H9 (cell line): ENCODE measurements around the gene UPF2. TPM values are rescaled to one million over a fixed set of nuclear protein-coding genes. Genes with fewer than 3 reads are reported as not detected.

Experiments used
- DNase-seq: peaks from one replicate; pipeline ENCODE4 v3.0.0-alpha.2; 2017
- H2AFZ ChIP-seq: one replicate; pipeline ENCODE4 v1.6.1; 2013; ENCODE audit warnings: mild to moderate bottlenecking, low read length, control low read depth, moderate library complexity
- H2AK5ac ChIP-seq: 2 replicates; pipeline ENCODE4 v1.6.1; 2013; ENCODE audit warnings: low read length, control low read depth, mixed read lengths; ENCODE audit not compliant: insufficient read length
- H2BK120ac ChIP-seq: one replicate; pipeline ENCODE4 v1.6.1; 2013; ENCODE audit warnings: low read depth, mild to moderate bottlenecking, low read length, control low read depth, inconsistent platforms; ENCODE audit not compliant: poor library complexity, severe bottlenecking
- H2BK12ac ChIP-seq: 2 replicates; pipeline ENCODE4 v1.6.1; 2013; ENCODE audit warnings: low read length, control low read depth, mixed read lengths, low read depth; ENCODE audit not compliant: insufficient read length
- H2BK15ac ChIP-seq: 2 replicates; pipeline ENCODE4 v1.6.1; 2013; ENCODE audit warnings: low read depth, low read length, control low read depth
- H2BK20ac ChIP-seq: one replicate; pipeline ENCODE4 v1.6.1; 2013; ENCODE audit warnings: low read depth, mild to moderate bottlenecking, low read length, control low read depth, inconsistent platforms; ENCODE audit not compliant: poor library complexity, severe bottlenecking
- H2BK5ac ChIP-seq: 2 replicates; pipeline ENCODE4 v1.6.1; 2013; ENCODE audit warnings: low read length, control low read depth, mixed read lengths; ENCODE audit not compliant: insufficient read length
- H3K14ac ChIP-seq: 2 replicates; pipeline ENCODE4 v1.6.1; 2013; ENCODE audit warnings: low read length, control low read depth; ENCODE audit not compliant: insufficient read depth
- H3K18ac ChIP-seq: 2 replicates; pipeline ENCODE4 v1.6.1; 2013; ENCODE audit warnings: low read depth, mild to moderate bottlenecking, mixed read lengths, low read length, control low read depth; ENCODE audit not compliant: insufficient read length
- H3K23ac ChIP-seq: 2 replicates; pipeline ENCODE4 v1.6.1; 2013; ENCODE audit warnings: low read length, control low read depth, mixed read lengths, low read depth; ENCODE audit not compliant: insufficient read length
- H3K23me2 ChIP-seq: 2 replicates; pipeline ENCODE4 v1.6.1; 2013; ENCODE audit warnings: low read depth, mild to moderate bottlenecking, mixed read lengths, low read length, control low read depth; ENCODE audit not compliant: insufficient read length, poor library complexity, severe bottlenecking
- H3K27ac ChIP-seq: 2 replicates; pipeline ENCODE4 v1.5.1; 2013; ENCODE audit warnings: low read length, control low read depth, mixed read lengths, low read depth; ENCODE audit not compliant: insufficient read length
- H3K27me3 ChIP-seq: 2 replicates; pipeline ENCODE4 v1.6.1; 2013; ENCODE audit warnings: low read length, control low read depth, inconsistent platforms; ENCODE audit not compliant: insufficient read depth
- H3K4ac ChIP-seq: 2 replicates; pipeline ENCODE4 v1.6.1; 2013; ENCODE audit warnings: low read depth, mild to moderate bottlenecking, control low read depth, inconsistent platforms, low read length, moderate library complexity
- H3K4me1 ChIP-seq: 2 replicates; pipeline ENCODE4 v1.6.1; 2013; ENCODE audit warnings: low read length, control low read depth, inconsistent platforms; ENCODE audit not compliant: insufficient read depth
- H3K4me2 ChIP-seq: 2 replicates; pipeline ENCODE4 v1.6.1; 2013; ENCODE audit warnings: low read length, control low read depth, mixed read lengths; ENCODE audit not compliant: insufficient read length, insufficient read depth
- H3K56ac ChIP-seq: 2 replicates; pipeline ENCODE4 v1.6.1; 2013; ENCODE audit warnings: low read depth, mild to moderate bottlenecking, mixed read lengths, low read length, control low read depth; ENCODE audit not compliant: insufficient read length
- H3K79me1 ChIP-seq: 2 replicates; pipeline ENCODE4 v1.6.1; 2013; ENCODE audit warnings: low read depth, mild to moderate bottlenecking, moderate library complexity, low read length, control low read depth, inconsistent platforms; ENCODE audit not compliant: insufficient read depth, poor library complexity, severe bottlenecking
- H3K79me2 ChIP-seq: 2 replicates; pipeline ENCODE4 v1.6.1; 2013; ENCODE audit warnings: low read length, control low read depth, inconsistent platforms; ENCODE audit not compliant: insufficient read depth
- H3K9ac ChIP-seq: 2 replicates; pipeline ENCODE4 v1.6.1; 2013; ENCODE audit warnings: low read length, control low read depth, mixed read lengths; ENCODE audit not compliant: insufficient read length; ENCODE audit errors: extremely low read depth
- H3K9me3 ChIP-seq: one replicate; pipeline ENCODE4 v1.6.1; 2013; ENCODE audit warnings: low read depth, low read length, inconsistent platforms; ENCODE audit not compliant: control insufficient read depth
- H3T11ph ChIP-seq: one replicate; pipeline ENCODE4 v1.6.1; 2013; ENCODE audit warnings: mild to moderate bottlenecking, low read length, control low read depth, inconsistent platforms
- H4K20me1 ChIP-seq: one replicate; pipeline ENCODE4 v1.6.1; 2013; ENCODE audit not compliant: control insufficient read depth, insufficient read length, insufficient read depth
- H4K5ac ChIP-seq: 2 replicates; pipeline ENCODE4 v1.6.1; 2013; ENCODE audit warnings: low read depth, mild to moderate bottlenecking, mixed read lengths, low read length, control low read depth; ENCODE audit not compliant: insufficient read length
- H4K8ac ChIP-seq: replicated peaks from 2 replicates; pipeline ENCODE4 v1.6.1; 2013; ENCODE audit warnings: low read length, control low read depth, mixed read lengths, low read depth; ENCODE audit not compliant: insufficient read length
- H4K91ac ChIP-seq: 2 replicates; pipeline ENCODE4 v1.6.1; 2013; ENCODE audit warnings: low read depth, mild to moderate bottlenecking, moderate library complexity, mixed read lengths, low read length, control low read depth; ENCODE audit not compliant: insufficient read length
- H3K27ac Mint-ChIP-seq, 3 experiments: 2 replicates in 2 of 3; 3 replicates in 1 of 3; pipeline ENCODE4 v1.8.0; 2020 to 2021; ENCODE audit warnings: mixed read lengths in 3 of 3, mild to moderate bottlenecking in 1 of 3, moderate library complexity in 1 of 3
- H3K27me3 Mint-ChIP-seq: 2 replicates; pipeline ENCODE4 v1.8.0; 2021; ENCODE audit warnings: low read depth, mild to moderate bottlenecking, moderate library complexity, mixed read lengths
- H3K36me3 Mint-ChIP-seq, 3 experiments: 2 replicates in 2 of 3; 3 replicates in 1 of 3; pipeline ENCODE4 v1.8.0; 2020 to 2021; ENCODE audit warnings: low read depth in 3 of 3, mixed read lengths in 3 of 3; ENCODE audit not compliant: insufficient read depth in 1 of 3
- H3K4me1 Mint-ChIP-seq, 2 experiments: 2 replicates each; pipeline ENCODE4 v1.8.0; 2020; ENCODE audit warnings: mixed read lengths in 2 of 2
- H3K4me3 Mint-ChIP-seq, 2 experiments: 2 replicates in 1 of 2; 3 replicates in 1 of 2; pipeline ENCODE4 v1.8.0; 2020 to 2021; ENCODE audit warnings: mild to moderate bottlenecking in 2 of 2, mixed read lengths in 2 of 2, moderate library complexity in 1 of 2
- H3K9me3 Mint-ChIP-seq, 2 experiments: 2 replicates in 1 of 2; 3 replicates in 1 of 2; pipeline ENCODE4 v1.8.0; 2020; ENCODE audit warnings: mild to moderate bottlenecking in 2 of 2, mixed read lengths in 2 of 2, moderate library complexity in 1 of 2
- WGBS: extraction: QIAGEN DNeasy Blood & Tissue Kit; methylation state at CpG from one replicate; pipeline ENCODE4 v1.1.7; 2013; ENCODE audit warnings: missing lambda C conversion rate, low lambda C conversion rate, mixed read lengths; ENCODE audit not compliant: insufficient read length; ENCODE audit errors: extremely low coverage; 5-methylcytosine and 5-hydroxymethylcytosine counted together
- total RNA-seq: library from RNA; stranded (reverse); gene quantifications from 2 replicates; pipeline ENCODE4 v1.2.1, GENCODE V29; 2021
- TF ChIP-seq, protein P1 (sequence below): fragments of 200-600 bp; sonication (generic); conservative IDR thresholded peaks from 3 replicates; pipeline ENCODE4 v1.8.0; 2021; ENCODE audit warnings: antibody characterized with exemption, mild to moderate bottlenecking

The UPF2 gene
- total RNA-seq, 1 experiment from 2014 or later: 34.1 TPM

DNA sequence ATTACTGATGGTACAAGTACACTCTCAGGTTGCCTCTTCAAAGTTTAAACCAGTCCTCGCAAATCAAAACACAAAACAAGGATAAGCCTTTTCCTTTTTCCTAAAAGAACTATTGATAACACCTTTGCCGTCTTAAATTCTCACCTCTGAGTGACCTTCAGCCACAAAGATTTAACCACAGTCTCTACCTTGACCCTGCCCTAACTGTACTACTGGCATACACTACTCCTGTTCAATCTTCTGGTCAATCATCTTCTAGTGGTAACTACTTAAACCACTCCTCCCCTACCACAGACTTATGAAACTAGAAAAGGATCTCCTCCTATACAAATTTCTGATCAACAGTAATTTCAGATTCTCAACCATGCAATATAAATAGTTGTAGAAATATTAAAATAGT lies 15.1 kb downstream of the UPF2 start:
- H2AK5ac ChIP-seq: no peak overlapping the region
- no peak overlapping the region for H3K14ac ChIP-seq
- no peaks in the 10 kb centered on the region for H3K79me1 ChIP-seq
- no peak overlapping the region for H3K56ac ChIP-seq
- no peak overlapping the region for H4K91ac ChIP-seq
- H2AFZ ChIP-seq: no peak overlapping the region
- TF ChIP-seq, protein P1, sequence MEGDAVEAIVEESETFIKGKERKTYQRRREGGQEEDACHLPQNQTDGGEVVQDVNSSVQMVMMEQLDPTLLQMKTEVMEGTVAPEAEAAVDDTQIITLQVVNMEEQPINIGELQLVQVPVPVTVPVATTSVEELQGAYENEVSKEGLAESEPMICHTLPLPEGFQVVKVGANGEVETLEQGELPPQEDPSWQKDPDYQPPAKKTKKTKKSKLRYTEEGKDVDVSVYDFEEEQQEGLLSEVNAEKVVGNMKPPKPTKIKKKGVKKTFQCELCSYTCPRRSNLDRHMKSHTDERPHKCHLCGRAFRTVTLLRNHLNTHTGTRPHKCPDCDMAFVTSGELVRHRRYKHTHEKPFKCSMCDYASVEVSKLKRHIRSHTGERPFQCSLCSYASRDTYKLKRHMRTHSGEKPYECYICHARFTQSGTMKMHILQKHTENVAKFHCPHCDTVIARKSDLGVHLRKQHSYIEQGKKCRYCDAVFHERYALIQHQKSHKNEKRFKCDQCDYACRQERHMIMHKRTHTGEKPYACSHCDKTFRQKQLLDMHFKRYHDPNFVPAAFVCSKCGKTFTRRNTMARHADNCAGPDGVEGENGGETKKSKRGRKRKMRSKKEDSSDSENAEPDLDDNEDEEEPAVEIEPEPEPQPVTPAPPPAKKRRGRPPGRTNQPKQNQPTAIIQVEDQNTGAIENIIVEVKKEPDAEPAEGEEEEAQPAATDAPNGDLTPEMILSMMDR: no peak
- Mint-ChIP-seq H3K36me3 (peaks cover 10 to 50% (median 47%) of the 10 kb centered on the region in 3 experiments; a peak in 6 of 7 replicates), H3K9me3 (no peaks in the 10 kb centered on the region), H3K27ac (peak overlapping the region in 1 of 3 experiments; percentile 22; a peak in 1 of 7 replicates), H3K4me1 (peaks cover 12 to 13% of the 10 kb centered on the region in 2 experiments), H3K27me3 (no peaks in the 10 kb centered on the region), H3K4me3 (no peak overlapping the region)
- H3K27me3 ChIP-seq: no peaks in the 10 kb centered on the region
- no peak overlapping the region for H3K27ac ChIP-seq
- H3K18ac ChIP-seq: no peak overlapping the region
- H3K4ac ChIP-seq: no peak overlapping the region
- no peaks in the 10 kb centered on the region for H4K20me1 ChIP-seq
- peak overlapping the region; percentile 21 for H3K4me2 ChIP-seq
- no peak overlapping the region for H2BK120ac ChIP-seq
- H3T11ph ChIP-seq: no peak overlapping the region
- H3K23me2 ChIP-seq: no peaks in the 10 kb centered on the region
- H3K23ac ChIP-seq: no peak overlapping the region
- DNase-seq: no peak
- H2BK12ac ChIP-seq: no peak overlapping the region
- no CpG with 5 or more reads among the region's 2 CpGs for WGBS
- no peak overlapping the region for H3K9ac ChIP-seq
- H2BK20ac ChIP-seq: no peak overlapping the region
- H3K9me3 ChIP-seq: no peaks in the 10 kb centered on the region
- H3K79me2 ChIP-seq: peaks cover 6% of the 10 kb centered on the region; the same call in 1 of the 2 replicates
- H2BK5ac ChIP-seq: no peak overlapping the region
- no peak overlapping the region for H4K5ac ChIP-seq
- no peaks in the 10 kb centered on the region for H3K4me1 ChIP-seq
- no peak overlapping the region for H2BK15ac ChIP-seq
- no peak overlapping the region for H4K8ac ChIP-seq
